GM18951 (cell line): ENCODE data around the gene PATJ.

Experiments
- POLR2A ChIP-seq: IDR thresholded peaks from 4 replicates; pipeline ENCODE4 v1.6.1; 2011; ENCODE audit warnings: mild to moderate bottlenecking; ENCODE audit not compliant: insufficient read length, insufficient read depth; ENCODE audit errors: extremely low read depth
- in situ Hi-C: fragments of 300-500 bp; cut with MboI; formaldehyde crosslinking; loops from one replicate; pipeline ENCODE4 v1.12.0; 2022; ENCODE audit warnings: low sequenced_read_pairs, mixed read lengths, inconsistent platforms; ENCODE audit not compliant: unreplicated experiment

Gene PATJ

DNA sequence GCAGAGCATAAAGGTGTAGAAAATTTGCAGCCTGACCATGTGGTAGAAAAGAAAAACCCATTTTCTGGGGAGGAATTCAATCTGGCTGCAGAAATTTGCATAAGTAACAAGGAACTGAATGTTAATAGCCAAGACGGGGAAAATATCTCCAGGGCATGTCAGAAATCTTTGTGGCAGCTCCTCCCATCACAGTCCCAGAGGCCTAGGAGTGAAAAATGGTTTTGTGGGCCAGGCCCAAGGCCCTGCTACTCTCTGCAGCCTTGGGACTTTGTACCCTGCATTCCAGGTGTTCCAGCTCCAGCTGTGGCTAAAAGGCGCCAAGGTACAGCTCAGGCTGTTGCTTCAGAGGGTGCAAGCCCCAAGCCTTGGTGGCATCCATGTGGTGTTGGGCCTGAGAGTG lies 152.9 kb downstream of the PATJ start:
- in situ Hi-C loops = no loop called here

GRCh38 chr1:61898658-61899057 lies 156.4 kb downstream of the PATJ start:
- in situ Hi-C loops = no loop called here
- no peak for TF ChIP-seq POLR2A

More for the DNA sequence above, 152.9 kb downstream of the PATJ start:
- no peak for TF ChIP-seq POLR2A

DNA sequence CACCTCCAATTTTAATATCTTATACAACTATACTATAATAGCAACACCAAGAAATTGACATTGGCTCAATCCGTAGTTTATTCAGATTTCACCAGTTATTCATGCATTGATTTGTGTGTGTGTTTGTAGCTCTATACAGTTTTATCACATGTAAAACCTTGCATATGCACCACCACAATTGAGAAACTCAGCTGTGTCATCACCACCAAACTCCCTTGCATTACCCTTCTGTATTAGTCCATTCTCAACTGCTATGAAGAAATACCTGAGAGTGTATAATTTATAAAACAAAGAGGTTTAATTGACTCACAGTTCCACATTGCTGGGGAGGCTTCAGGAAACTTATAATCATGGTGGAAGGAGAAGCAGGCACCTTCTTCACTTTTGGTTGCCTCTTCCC lies 162.1 kb downstream of the PATJ start:
- in situ Hi-C loops = no loop called here

GRCh38 chr1:61907102-61907501 lies 164.8 kb downstream of the PATJ start:
- no peak for TF ChIP-seq POLR2A
- in situ Hi-C loops = no loop called here

More for the DNA sequence above, 162.1 kb downstream of the PATJ start:
- no peak for TF ChIP-seq POLR2A

DNA sequence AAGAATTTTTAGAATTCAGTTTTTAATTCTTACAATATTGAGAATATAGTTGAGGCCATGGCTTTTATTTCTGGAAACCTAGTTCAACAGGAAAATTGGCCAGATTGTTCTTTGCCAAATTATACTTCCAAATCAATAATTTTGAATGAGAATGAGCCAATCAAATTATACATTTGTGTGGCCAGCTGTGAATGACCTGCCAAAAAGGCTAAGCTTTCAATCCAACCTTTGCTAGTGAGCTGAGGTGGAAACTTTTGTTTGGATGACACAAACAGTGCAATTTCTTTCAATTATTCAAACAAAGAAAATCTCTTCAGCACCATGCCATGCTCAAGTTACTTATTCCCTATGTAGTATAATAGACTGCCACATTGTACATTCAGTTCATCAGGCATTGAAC lies 167.8 kb downstream of the PATJ start:
- in situ Hi-C loops = no loop called here
- TF ChIP-seq POLR2A = no peak

DNA sequence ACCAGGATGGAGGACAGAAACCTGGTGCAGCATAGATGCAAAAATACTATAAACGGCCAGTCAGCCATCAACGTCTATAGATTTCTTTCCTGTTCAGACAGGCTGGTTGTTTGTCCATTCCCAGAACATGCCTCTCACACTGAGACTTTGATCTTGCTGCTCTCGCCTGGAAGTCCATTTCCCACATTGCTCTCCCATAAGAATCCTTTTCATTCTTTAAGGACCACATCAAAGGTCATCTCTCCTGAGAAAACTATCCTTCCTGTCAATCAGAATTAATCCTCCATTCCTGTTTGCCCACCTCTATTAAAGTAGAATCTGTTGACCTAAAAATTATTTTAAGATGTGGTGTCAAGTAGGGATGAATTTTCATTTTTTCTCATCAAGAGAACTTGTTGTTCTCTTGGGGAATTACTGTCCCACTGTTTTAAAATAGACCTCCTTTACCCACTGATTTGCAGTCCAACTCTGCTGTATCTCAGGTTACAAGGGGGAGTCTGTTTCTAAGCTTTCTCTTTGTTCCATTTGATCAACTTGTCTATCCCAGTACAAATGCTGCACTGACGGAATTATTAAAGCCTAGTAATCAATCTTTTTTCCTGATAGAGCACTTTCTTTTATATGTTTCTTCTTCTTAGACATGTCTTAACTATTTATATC lies 172.7 kb downstream of the PATJ start:
- no peak for TF ChIP-seq POLR2A
- in situ Hi-C loops = no loop called here

DNA sequence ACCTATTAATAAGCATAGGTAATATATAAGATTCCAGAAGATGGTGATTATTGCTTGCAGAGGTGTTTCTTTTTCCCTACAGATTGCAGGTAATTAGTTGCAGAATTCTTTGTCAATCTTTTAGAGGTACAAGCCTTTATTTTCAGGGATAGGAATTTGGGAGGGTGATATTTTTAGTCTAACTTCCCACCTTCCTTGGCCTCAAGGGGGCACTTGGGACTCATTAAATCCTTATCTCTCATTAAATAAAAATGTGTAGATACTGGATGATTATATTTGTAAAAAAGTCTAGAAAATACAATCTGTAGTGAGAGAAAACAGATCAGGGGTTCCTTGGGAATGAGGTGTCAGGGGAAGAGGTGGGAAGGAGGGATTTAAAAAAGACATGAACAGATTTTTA lies 179.2 kb downstream of the PATJ start:
- TF ChIP-seq POLR2A = no peak
- in situ Hi-C loops = no loop called here

DNA sequence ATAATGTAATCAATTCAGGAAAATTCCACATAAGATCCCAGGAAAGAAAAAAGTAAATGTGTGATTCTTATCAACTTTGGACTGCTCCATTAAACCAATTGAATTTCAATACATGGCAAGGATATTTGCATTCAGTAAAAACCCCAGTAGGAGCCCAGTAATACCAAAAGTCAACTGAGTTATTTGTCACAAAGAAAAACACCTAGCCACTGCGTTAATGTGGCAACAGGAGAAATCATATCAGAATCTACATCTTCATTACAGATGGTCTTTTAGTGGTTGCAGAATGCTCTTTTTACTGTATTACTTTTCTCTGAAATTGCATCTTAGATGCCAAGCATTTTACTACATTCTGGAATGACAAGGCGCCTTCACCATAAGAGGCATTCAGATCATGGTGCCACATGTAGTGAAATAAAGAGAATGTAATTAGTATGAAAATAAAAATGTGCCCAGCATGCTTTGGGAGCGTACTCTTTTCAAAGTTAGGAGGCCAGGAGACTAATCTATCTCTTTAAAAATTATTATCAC lies 180.7 kb downstream of the PATJ start:
- in situ Hi-C loops = no loop called here
- TF ChIP-seq POLR2A = no peak

DNA sequence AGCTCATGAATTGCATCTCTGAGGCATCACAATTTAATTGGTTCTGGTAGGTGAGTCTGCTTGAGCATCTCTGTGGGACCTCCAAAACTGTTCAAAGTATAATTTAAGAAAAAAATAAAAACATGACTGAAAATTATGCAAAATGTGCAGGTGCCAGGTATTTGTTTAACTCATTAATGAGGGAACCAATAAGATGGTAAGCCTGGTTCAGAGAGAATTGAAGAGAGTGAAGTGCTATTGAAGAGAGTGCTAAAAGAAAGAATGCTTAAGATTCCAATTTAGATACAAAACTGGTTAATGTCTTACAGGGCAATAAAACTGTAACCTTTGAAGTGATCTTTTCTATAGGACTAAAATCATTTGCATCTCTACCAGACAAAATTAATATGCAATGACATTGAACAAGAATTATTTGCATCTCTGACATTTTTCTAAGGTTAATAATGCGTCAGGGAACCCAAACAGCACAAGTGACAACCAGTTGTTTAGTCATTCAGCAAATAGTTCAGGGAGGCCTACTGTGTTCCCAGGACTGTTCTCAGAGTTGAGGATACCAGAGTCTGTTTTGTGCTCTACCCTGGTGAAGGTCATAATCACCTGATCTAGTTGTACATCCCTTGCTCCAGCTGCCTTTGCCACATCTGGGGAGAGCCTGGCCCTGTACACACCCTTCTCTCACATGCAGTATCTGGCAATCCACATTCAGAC lies 183.5 kb downstream of the PATJ start:
- in situ Hi-C loops = no loop called here
- TF ChIP-seq POLR2A = no peak

GRCh38 chr1:61926597-61926996 lies 184.3 kb downstream of the PATJ start:
- in situ Hi-C loops = no loop called here
- TF ChIP-seq POLR2A = no peak

GRCh38 chr1:61930116-61930645 lies 187.9 kb downstream of the PATJ start:
- TF ChIP-seq POLR2A = no peak
- in situ Hi-C loops = no loop called here

DNA sequence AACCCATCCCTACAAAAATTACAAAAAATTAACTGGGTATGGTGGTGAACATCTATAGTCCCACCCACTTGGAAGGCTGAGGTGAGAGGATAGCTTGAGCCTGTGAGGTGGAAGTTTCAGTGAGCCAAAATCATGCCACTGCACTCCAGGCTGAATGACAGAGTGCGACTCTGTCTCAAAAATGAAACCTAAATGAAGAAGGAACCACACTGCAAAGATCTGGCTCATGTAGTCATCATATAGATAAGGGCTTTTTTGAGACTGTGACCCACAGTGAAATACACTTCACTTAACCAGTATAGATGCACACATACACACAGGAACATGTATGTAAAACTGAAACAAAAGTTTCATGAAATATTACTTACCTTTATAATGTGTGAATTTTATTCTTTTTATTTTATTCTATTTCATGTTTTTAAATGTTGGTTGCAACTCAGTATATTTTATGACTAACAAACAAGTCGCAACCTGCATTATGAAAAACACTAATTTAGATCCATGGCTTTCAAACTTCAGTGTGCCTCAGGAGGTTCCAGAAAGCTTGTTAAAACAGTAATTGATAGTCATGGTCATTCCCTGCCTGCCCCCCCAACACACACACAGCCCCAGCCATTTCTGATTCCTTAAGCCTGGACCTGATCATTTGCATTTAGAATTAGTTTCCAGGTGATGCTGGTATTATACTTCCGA lies 189.5 kb downstream of the PATJ start:
- TF ChIP-seq POLR2A = no peak
- in situ Hi-C loops = no loop called here

DNA sequence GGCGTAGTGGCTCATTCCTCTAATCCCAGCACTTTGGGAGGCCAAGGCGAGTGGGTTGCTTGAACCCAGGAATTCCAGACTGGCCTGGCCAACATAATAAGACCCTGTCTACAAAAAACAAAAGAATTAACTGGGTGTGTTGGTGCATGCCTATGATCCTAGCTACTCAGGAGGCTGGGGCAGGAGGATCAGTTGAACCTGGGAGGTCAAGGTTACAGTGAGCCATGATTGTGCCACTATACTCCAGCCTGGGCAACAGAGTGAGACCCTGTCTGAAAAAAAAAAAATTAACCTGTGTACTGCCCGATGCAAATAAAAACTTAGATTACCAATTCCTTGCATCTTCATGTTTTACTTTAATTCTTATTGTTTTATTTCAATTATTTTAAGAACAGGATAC lies 193.2 kb downstream of the PATJ start:
- TF ChIP-seq POLR2A = no peak
- in situ Hi-C loops = no loop called here
